T-helper 1 cell treated with Interleukin-12 subunit alpha and Interleukin-12 subunit beta and Interleukin-4 antibody, amounts not matched to agents 30 ng/mL and 1 ng/mL, for 36 hours (primary cell): ENCODE results near the gene ST3GAL2. TPM values are rescaled to one million over a fixed set of nuclear protein-coding genes. Genes with fewer than 3 reads are reported as not detected.

Source experiments
- intact Hi-C: fragments of 100-400 bp; cut with micrococcal nuclease; formaldehyde crosslinking; loops from one replicate; pipeline ENCODE4 v1.15.1; 2024
- total RNA-seq: library from RNA; stranded (reverse); gene quantifications from 2 replicates; pipeline ENCODE4 v1.2.3, GENCODE V29; 2022

The ST3GAL2 gene
- 38.2 and 40.6 TPM in 2 replicates for total RNA-seq

- intact Hi-C loops: loop anchor here (1.0 to 5.0 kb wide), 10 partner anchors 8 to 214 kb away; partner anchors contain the start of genes AARS1, COG4, DDX19A and EXOSC6
Observed at GRCh38 chr16:70438969-70439862, at the start of gene ST3GAL2. TSS of gene ST3GAL2 (minus strand) at chr16:70439100. CDS start at chr16:70398530, 40,570 bp downstream.

GRCh38 chr16:70484867-70485266 lies 46.0 kb upstream of the ST3GAL2 start:
- intact Hi-C loops: no loop called here

GRCh38 chr16:70483426-70483825 lies 44.5 kb upstream of the ST3GAL2 start:
- intact Hi-C loops: no loop called here

- intact Hi-C loops: no loop called here
Observed at GRCh38 chr16:70482624-70483023, 43.7 kb upstream of the ST3GAL2 start.

GRCh38 chr16:70481929-70482536 lies 43.1 kb upstream of the ST3GAL2 start:
- intact Hi-C loops: no loop called here

GRCh38 chr16:70480127-70481105 lies 41.5 kb upstream of the ST3GAL2 start:
- intact Hi-C loops: no loop called here

- intact Hi-C loops: no loop called here
Observed at GRCh38 chr16:70478912-70479341, 40.0 kb upstream of the ST3GAL2 start.

GRCh38 chr16:70478169-70478568 lies 39.3 kb upstream of the ST3GAL2 start:
- intact Hi-C loops: no loop called here

- intact Hi-C loops: loop anchor here (1.0 to 2.0 kb wide), 5 partner anchors 22 to 96 kb away; partner anchors contain the start of genes COG4, FCSK, SF3B3 and ST3GAL2
Observed at GRCh38 chr16:70476272-70477020, 37.5 kb upstream of the ST3GAL2 start.

- intact Hi-C loops: no loop called here
Observed at GRCh38 chr16:70475054-70475871, 36.4 kb upstream of the ST3GAL2 start.

GRCh38 chr16:70474320-70475053 lies 35.6 kb upstream of the ST3GAL2 start:
- intact Hi-C loops: no loop called here

GRCh38 chr16:70473446-70474319 lies 34.8 kb upstream of the ST3GAL2 start:
- intact Hi-C loops: no loop called here

- intact Hi-C loops: no loop called here
Observed at GRCh38 chr16:70472786-70473433, 34.0 kb upstream of the ST3GAL2 start.

- intact Hi-C loops: no loop called here
Observed at GRCh38 chr16:70470927-70471341, 32.0 kb upstream of the ST3GAL2 start.

GRCh38 chr16:70470141-70470926 lies 31.4 kb upstream of the ST3GAL2 start:
- intact Hi-C loops: no loop called here

- intact Hi-C loops: no loop called here
Observed at GRCh38 chr16:70468776-70469525, 30.1 kb upstream of the ST3GAL2 start.
